HEK293T (cell line): Measurements from ENCODE around the gene PPM1H.

Experiments
- BHLHE40 ChIP-seq: fragments of 450-650 bp; IDR thresholded peaks from 2 replicates; pipeline ENCODE4 v1.6.1; 2016; ENCODE audit warnings: mild to moderate bottlenecking, moderate library complexity, borderline replicate concordance
- CTBP1 ChIP-seq: fragments of 450-650 bp; IDR thresholded peaks from 2 replicates; pipeline ENCODE4 v1.6.1; 2016; ENCODE audit warnings: borderline replicate concordance
- ELF4 ChIP-seq: fragments of 450-650 bp; IDR thresholded peaks from 2 replicates; pipeline ENCODE4 v1.6.1; 2017; ENCODE audit warnings: antibody characterized with exemption
- FOXA1 ChIP-seq: fragments of 450-650 bp; IDR thresholded peaks from 2 replicates; pipeline ENCODE4 v1.6.1; 2016; ENCODE audit warnings: mild to moderate bottlenecking
- FOXK2 ChIP-seq: fragments of 450-650 bp; IDR thresholded peaks from 2 replicates; pipeline ENCODE4 v1.6.1; 2016; ENCODE audit warnings: mild to moderate bottlenecking
- FOXM1 ChIP-seq: fragments of 450-650 bp; IDR thresholded peaks from 2 replicates; pipeline ENCODE4 v1.6.1; 2017; ENCODE audit warnings: mild to moderate bottlenecking, borderline replicate concordance
- HDGF ChIP-seq: fragments of 450-650 bp; IDR thresholded peaks from 2 replicates; pipeline ENCODE4 v1.6.1; 2017; ENCODE audit warnings: antibody characterized with exemption, borderline replicate concordance
- L3MBTL2 ChIP-seq: fragments of 450-650 bp; conservative IDR thresholded peaks from 2 replicates; pipeline ENCODE4 v1.6.1; 2016; ENCODE audit warnings: mild to moderate bottlenecking
- NFRKB ChIP-seq: fragments of 450-650 bp; IDR thresholded peaks from 2 replicates; pipeline ENCODE4 v1.6.1; 2016; ENCODE audit warnings: mild to moderate bottlenecking, moderate library complexity
- SP1 ChIP-seq: fragments of 450-650 bp; IDR thresholded peaks from 2 replicates; pipeline ENCODE4 v1.6.1; 2017
- SUZ12 ChIP-seq: fragments of 450-650 bp; IDR thresholded peaks from 2 replicates; pipeline ENCODE4 v1.6.1; 2016; ENCODE audit warnings: mild to moderate bottlenecking
- TARDBP ChIP-seq: fragments of 450-650 bp; IDR thresholded peaks from 2 replicates; pipeline ENCODE4 v1.6.1; 2016
- ZNF384 ChIP-seq: fragments of 450-650 bp; IDR thresholded peaks from 2 replicates; pipeline ENCODE4 v1.6.1; 2016
- TF ChIP-seq, protein P1 (sequence below): fragments of 450-650 bp; IDR thresholded peaks from 2 replicates; pipeline ENCODE4 v1.6.1; 2016

DNA sequence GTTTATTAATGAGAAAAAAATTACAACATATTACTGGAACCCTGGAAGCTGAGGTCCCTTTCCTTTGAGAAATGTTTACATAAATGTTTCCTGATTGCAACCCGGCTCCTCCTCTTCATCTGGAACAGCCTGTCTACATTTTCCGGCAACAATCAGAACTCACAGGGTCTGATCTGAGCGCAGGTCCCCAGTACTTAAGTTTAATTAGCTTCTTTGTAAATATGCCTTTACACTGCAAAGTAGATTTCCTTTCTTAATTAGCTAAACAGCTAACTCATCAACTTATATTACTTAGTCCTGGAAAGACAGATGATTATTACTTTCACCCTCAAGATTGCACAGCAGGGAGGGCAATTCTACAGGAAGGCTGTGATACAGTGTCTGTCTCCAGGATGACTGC lies 255.3 kb downstream of the PPM1H start:
- TF ChIP-seq ZNF384 = no peak
- no peak for TF ChIP-seq NFRKB
- no peak for TF ChIP-seq FOXM1
- TF ChIP-seq FOXA1 = no peak
- TF ChIP-seq SP1 = no peak
- no peak for TF ChIP-seq BHLHE40
- TF ChIP-seq FOXK2 = no peak
- TF ChIP-seq TARDBP = no peak
- TF ChIP-seq CTBP1 = no peak
- TF ChIP-seq SUZ12 = no peak
- no peak for TF ChIP-seq ELF4
- TF ChIP-seq L3MBTL2 = no peak
- TF ChIP-seq, protein P1, sequence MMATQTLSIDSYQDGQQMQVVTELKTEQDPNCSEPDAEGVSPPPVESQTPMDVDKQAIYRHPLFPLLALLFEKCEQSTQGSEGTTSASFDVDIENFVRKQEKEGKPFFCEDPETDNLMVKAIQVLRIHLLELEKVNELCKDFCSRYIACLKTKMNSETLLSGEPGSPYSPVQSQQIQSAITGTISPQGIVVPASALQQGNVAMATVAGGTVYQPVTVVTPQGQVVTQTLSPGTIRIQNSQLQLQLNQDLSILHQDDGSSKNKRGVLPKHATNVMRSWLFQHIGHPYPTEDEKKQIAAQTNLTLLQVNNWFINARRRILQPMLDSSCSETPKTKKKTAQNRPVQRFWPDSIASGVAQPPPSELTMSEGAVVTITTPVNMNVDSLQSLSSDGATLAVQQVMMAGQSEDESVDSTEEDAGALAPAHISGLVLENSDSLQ = no peak
- no peak for TF ChIP-seq HDGF
